ENCODE results near the gene LDB3.

DNA sequence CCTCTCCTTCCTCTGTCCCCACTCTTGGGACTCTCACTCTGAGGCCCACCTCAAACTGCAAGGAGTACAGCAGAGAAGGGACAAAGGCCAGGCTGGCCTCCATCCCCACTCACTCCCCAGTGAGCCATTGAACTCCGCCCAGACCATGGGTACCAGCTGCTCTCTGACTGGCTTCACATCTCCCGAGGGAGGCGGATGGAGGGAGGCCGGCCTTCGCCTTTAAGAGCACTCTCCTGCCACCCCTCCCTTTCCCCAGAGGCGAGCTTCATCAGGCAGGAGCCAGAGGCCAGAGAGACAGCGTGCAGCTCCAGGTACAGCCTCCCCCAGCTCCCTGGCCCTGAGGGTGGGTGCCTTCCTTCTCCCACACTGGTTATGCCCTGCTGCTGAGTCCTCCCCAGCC, 1.8 kb upstream of the LDB3 start:
- TF ChIP-seq, protein P1, sequence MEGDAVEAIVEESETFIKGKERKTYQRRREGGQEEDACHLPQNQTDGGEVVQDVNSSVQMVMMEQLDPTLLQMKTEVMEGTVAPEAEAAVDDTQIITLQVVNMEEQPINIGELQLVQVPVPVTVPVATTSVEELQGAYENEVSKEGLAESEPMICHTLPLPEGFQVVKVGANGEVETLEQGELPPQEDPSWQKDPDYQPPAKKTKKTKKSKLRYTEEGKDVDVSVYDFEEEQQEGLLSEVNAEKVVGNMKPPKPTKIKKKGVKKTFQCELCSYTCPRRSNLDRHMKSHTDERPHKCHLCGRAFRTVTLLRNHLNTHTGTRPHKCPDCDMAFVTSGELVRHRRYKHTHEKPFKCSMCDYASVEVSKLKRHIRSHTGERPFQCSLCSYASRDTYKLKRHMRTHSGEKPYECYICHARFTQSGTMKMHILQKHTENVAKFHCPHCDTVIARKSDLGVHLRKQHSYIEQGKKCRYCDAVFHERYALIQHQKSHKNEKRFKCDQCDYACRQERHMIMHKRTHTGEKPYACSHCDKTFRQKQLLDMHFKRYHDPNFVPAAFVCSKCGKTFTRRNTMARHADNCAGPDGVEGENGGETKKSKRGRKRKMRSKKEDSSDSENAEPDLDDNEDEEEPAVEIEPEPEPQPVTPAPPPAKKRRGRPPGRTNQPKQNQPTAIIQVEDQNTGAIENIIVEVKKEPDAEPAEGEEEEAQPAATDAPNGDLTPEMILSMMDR (conservative IDR thresholded peaks at IDR 0.05 in 1 of 2, IDR thresholded peaks at IDR 0.05 in 1 of 2; ENCODE audit: low read depth in 1 of 2, low read length in 2 of 2), result no peak
- TF ChIP-seq EZH2 (IDR thresholded peaks at IDR 0.05; ENCODE audit: low read length, missing control alignments), result no peak

All from fibroblast of lung (primary cell).